Esophagus muscularis mucosa (tissue), 4 donors: ENCODE measurements around the gene USP49. TPM values are rescaled to one million over a fixed set of nuclear protein-coding genes. Genes with fewer than 3 reads are reported as not detected.

Experiments
- DNase-seq: peaks from one replicate; pipeline ENCODE4 v3.0.0-alpha.2; 2017; ENCODE audit errors: extremely low spot score
- H3K27ac ChIP-seq, 4 donors: fragments of 200-600 bp; sonication (generic); replicated peaks in 1 of 4; 1 replicate in 3 of 4; 2 replicates in 1 of 4; pipeline ENCODE4 v1.5.1; 2016 to 2019; ENCODE audit warnings: mild to moderate bottlenecking in 1 of 4
- H3K27me3 ChIP-seq, 4 donors: fragments of 200-600 bp; sonication (generic); one replicate each; pipeline versions ENCODE4 v1.5.1 to v1.6.0; 2016 to 2019
- H3K36me3 ChIP-seq, 4 donors: fragments of 200-600 bp; sonication (generic); one replicate each; pipeline ENCODE4 v1.5.1; 2016 to 2019
- H3K4me1 ChIP-seq, 4 donors: fragments of 200-600 bp; sonication (generic); one replicate each; pipeline ENCODE4 v1.5.1; 2016 to 2019
- H3K4me3 ChIP-seq, 4 donors: fragments of 200-600 bp; sonication (generic); 1 replicate in 2 of 4; 2 replicates in 2 of 4; pipeline ENCODE4 v1.5.1; 2016 to 2019; ENCODE audit warnings: mild to moderate bottlenecking in 4 of 4, moderate library complexity in 1 of 4
- H3K9me3 ChIP-seq, 4 donors: fragments of 200-600 bp; sonication (generic); 1 replicate in 3 of 4; 2 replicates in 1 of 4; pipeline ENCODE4 v1.5.1; 2016 to 2019
- EP300 ChIP-seq: sonication (generic); formaldehyde crosslinking; IDR thresholded peaks from one replicate; pipeline ENCODE4 v1.6.1; 2017; ENCODE audit warnings: antibody characterized with exemption
- POLR2A ChIP-seq: fragments of 450-650 bp; IDR thresholded peaks from one replicate; pipeline ENCODE4 v1.6.1; 2017; ENCODE audit warnings: antibody characterized with exemption, moderate library complexity, mild to moderate bottlenecking, low read depth
- POLR2AphosphoS5 ChIP-seq, 2 donors: sonication (generic); formaldehyde crosslinking; IDR thresholded peaks; one replicate each; pipeline ENCODE4 v1.6.1; 2017; ENCODE audit warnings: antibody characterized with exemption in 2 of 2
- WGBS: methylation state at CpG from one replicate; pipeline ENCODE4 v1.1.5; 2018; 5-methylcytosine and 5-hydroxymethylcytosine counted together
- intact Hi-C: fragments of 100-400 bp; cut with DNase I; formaldehyde crosslinking; loops from one replicate; pipeline ENCODE4 v1.15.1; 2023
- total RNA-seq, 4 donors: library from RNA; depleted of rRNA; stranded (reverse); fragments of >200 nt; gene quantifications; one replicate each; pipeline versions ENCODE4 v1.1.0 to v1.2.1, GENCODE V29; 2016
- TF ChIP-seq, protein P1 (sequence below), 3 experiments: fragments of 200-600 bp in 2 of 3; fragments of 450-650 bp in 1 of 3; sonication (generic) in 2 of 3; IDR thresholded peaks; one replicate each; pipeline ENCODE4 v1.5.1; 2017 to 2019; ENCODE audit warnings: antibody characterized with exemption in 3 of 3, mild to moderate bottlenecking in 2 of 3, moderate library complexity in 1 of 3

USP49 gene
- total RNA-seq, 4 donors from 2014 or later: 1.3 to 2.5 (median 2.3) TPM

GRCh38 chr6:41823178-41823577 lies 72.0 kb downstream of the USP49 start:
- intact Hi-C loops: no loop called here

DNA sequence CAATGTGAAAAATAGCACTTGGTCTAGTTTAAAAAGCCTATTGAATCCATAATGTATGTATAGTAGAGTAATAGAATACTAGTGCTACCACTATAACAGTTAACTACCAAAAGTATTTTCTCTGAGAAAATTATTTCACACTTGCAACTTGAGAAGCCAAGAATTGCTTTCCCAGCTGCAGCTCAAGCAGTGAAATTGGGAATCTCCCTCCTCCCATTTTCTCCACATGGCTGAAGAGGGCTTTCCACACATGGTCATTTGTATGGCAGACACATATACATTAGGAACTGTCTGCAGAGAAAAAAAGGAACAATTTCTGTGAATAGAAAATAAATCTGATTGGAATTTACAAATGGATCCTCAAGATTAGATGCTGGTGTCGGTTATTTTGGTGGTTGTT lies 73.2 kb downstream of the USP49 start:
- intact Hi-C loops: no loop called here
- Histone ChIP-seq H3K27ac (no peak overlapping the region), H3K27me3 (no peaks in the 10 kb centered on the region), H3K9me3 (no peaks in the 10 kb centered on the region), H3K4me1 (no peaks in the 10 kb centered on the region), H3K4me3 (no peak overlapping the region), H3K36me3 (peaks cover 0 to 5% (median 0%) of the 10 kb centered on the region in 4 donors)
- 100% methylated on average over 1 of the region's 1 CpG for WGBS
- DNase-seq: no peak
- TF ChIP-seq, protein P1, sequence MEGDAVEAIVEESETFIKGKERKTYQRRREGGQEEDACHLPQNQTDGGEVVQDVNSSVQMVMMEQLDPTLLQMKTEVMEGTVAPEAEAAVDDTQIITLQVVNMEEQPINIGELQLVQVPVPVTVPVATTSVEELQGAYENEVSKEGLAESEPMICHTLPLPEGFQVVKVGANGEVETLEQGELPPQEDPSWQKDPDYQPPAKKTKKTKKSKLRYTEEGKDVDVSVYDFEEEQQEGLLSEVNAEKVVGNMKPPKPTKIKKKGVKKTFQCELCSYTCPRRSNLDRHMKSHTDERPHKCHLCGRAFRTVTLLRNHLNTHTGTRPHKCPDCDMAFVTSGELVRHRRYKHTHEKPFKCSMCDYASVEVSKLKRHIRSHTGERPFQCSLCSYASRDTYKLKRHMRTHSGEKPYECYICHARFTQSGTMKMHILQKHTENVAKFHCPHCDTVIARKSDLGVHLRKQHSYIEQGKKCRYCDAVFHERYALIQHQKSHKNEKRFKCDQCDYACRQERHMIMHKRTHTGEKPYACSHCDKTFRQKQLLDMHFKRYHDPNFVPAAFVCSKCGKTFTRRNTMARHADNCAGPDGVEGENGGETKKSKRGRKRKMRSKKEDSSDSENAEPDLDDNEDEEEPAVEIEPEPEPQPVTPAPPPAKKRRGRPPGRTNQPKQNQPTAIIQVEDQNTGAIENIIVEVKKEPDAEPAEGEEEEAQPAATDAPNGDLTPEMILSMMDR (IDR thresholded peaks at IDR 0.05): no peak
- TF ChIP-seq EP300: no peak
- TF ChIP-seq POLR2AphosphoS5 (IDR thresholded peaks at IDR 0.05): no peak
- no peak for TF ChIP-seq POLR2A

More at GRCh38 chr6:41823178-41823577, 72.0 kb downstream of the USP49 start:
- no peak overlapping the region for H3K27ac ChIP-seq
- DNase-seq: no peak
- peaks cover 0 to 5% (median 0%) of the 10 kb centered on the region in 4 donors for H3K36me3 ChIP-seq
- H3K4me3 ChIP-seq: no peak overlapping the region
- H3K9me3 ChIP-seq: no peaks in the 10 kb centered on the region
- 100% methylated on average over 1 of the region's 1 CpG for WGBS
- H3K27me3 ChIP-seq: no peaks in the 10 kb centered on the region
- no peak for TF ChIP-seq EP300
- TF ChIP-seq, protein P1 (IDR thresholded peaks at IDR 0.05): no peak
- TF ChIP-seq POLR2AphosphoS5 (IDR thresholded peaks at IDR 0.05): no peak
- TF ChIP-seq POLR2A: no peak
- H3K4me1 ChIP-seq: no peaks in the 10 kb centered on the region

DNA sequence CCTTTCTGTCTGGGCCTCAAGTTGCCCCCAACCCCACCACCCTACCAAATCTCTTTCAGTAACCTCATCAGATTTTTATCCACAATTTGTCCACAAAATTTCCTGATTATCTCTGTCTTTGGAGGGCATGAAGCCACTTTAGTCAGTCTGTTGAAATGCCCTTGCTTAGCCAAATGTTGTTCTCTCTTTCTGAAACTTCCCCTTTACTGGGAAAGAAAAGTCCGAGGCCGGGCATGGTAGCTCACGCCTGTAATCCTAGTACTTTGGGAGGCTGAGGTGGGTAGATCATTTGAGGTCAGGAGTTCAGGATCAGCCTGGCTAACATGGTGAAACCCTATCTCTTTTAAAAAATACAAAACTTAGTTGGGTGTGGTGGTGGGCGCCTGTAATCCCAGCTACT lies 73.9 kb downstream of the USP49 start:
- Histone ChIP-seq H3K4me3 (no peak overlapping the region), H3K27ac (no peak overlapping the region), H3K4me1 (no peaks in the 10 kb centered on the region), H3K9me3 (no peaks in the 10 kb centered on the region), H3K27me3 (no peaks in the 10 kb centered on the region), H3K36me3 (peaks cover 0 to 5% (median 0%) of the 10 kb centered on the region in 4 donors)
- WGBS: 87% methylated on average over 4 of the region's 4 CpGs
- TF ChIP-seq POLR2A (no peak), EP300 (no peak), POLR2AphosphoS5 (IDR thresholded peaks at IDR 0.05) (no peak)
- TF ChIP-seq, protein P1 (IDR thresholded peaks at IDR 0.05): no peak
- no peak for DNase-seq
- intact Hi-C loops: no loop called here

GRCh38 chr6:41818271-41819054 lies 76.7 kb downstream of the USP49 start:
- 74% methylated on average over 4 of the region's 4 CpGs for WGBS
- no peak for DNase-seq
- H3K36me3 ChIP-seq: peaks cover 0 to 5% (median 0%) of the 10 kb centered on the region in 4 donors
- H3K9me3 ChIP-seq: no peaks in the 10 kb centered on the region
- intact Hi-C loops: no loop called here
- H3K4me1 ChIP-seq: no peaks in the 10 kb centered on the region
- TF ChIP-seq, protein P1 (IDR thresholded peaks at IDR 0.05): no peak
- TF ChIP-seq POLR2AphosphoS5 (IDR thresholded peaks at IDR 0.05): no peak
- TF ChIP-seq EP300: no peak
- TF ChIP-seq POLR2A: no peak
- H3K27me3 ChIP-seq: no peaks in the 10 kb centered on the region
- H3K27ac ChIP-seq: no peak overlapping the region
- no peak overlapping the region for H3K4me3 ChIP-seq
